ENCODE data around the gene TOPBP1.

Gene TOPBP1

DNA sequence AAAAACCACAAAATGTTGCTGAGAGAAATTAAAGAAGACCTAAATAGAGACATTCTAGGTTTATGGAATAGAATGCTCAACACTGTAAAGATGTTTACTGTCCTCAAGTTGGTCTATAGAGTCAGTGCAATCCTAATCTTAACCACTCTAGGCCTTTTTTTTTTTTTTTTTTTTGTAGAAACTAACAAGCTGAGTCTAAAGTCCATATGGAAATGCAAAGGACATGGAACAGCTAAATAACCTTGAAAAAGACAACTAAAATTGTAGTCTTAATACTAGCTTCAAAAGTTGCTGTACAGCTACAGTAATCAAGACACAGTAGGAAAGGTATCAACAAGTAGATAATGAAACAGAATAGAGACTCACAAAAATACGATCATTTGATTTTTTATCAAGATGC, 55.4 kb downstream of the TOPBP1 start:
- DNase-seq = no peak

- DNase-seq = no peak
These were observed 61.1 kb downstream of the TOPBP1 start for GRCh38 chr3:133600572-133601081.

- no peak for DNase-seq
These were observed 62.5 kb downstream of the TOPBP1 start for GRCh38 chr3:133599280-133599679.

DNA sequence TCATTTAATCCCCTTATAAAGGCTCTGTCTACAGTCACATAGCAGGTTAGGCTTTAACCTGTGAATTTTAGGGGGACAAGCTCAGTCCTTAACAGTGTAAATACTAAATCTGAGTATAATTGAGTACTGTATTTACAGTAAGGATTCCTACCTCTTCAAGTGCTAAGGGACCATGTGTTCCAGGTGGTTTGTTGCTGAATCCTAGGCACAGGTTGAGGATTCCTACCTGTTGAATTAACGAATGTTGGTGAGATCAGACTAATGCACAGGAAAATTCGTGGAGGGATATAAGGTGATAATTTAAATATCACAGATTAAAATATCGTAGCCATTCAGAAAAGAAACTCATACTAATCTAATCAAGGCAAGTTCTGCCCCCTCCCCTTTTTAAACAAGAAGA, 63.3 kb downstream of the TOPBP1 start:
- no peak for DNase-seq

DNA sequence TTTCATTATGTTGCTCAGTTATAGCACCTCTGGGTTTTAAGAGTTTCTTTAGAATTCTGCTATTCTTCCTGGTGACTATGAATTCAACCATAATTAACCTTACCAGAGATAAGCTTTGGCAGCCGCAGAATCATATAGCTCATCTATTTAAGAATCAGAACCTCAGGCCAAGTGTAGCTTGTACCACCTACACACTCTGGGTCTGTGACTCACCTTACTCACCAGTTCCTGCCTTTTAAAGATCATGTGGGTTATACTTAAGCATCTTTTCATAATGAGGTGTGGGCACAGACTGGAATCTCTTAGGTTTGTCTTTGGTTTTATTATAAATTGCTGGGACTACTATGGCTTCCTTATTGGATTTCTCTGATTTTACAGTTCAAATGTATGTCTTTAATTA, 66.4 kb downstream of the TOPBP1 start:
- DNase-seq = no peak

DNA sequence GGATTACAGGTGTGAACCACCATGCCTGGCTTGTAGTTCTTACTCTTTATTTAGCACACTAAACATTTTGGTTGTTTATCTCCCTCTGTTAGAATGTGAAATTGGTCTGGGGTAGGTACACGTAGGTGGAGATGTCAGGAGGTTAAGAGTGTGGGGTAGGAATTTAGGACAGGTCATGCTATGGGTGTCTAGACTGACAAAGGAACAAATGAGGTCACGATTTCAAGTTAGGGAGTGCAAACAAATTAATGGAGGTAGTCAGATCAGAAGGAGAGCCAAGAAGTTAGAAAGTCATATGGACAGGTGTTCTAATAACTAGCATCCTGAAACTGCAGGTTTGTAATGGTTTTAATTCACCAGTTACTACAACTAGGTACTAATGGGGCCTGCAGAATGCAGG, 68.5 kb downstream of the TOPBP1 start:
- DNase-seq = no peak

DNA sequence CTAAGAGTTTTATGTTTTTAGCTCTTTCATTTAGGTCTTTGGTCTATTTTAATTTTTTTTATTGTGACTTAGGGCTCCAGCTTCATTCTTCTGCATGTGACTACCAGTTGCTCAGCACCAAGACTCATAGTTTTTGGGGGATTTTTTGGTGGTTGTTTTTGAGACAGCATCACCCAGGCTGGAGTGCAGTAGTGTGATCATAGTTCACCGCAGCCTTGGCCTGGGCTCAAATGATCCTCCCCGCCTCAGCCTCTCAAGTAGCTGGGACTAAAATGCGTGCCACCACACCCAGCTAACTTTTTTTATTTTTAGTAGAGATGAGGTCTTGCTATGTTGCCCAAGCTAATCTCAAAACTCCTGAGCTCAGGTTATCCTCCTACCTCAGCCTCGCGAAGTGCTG, 68.9 kb downstream of the TOPBP1 start:
- no peak for DNase-seq

DNA sequence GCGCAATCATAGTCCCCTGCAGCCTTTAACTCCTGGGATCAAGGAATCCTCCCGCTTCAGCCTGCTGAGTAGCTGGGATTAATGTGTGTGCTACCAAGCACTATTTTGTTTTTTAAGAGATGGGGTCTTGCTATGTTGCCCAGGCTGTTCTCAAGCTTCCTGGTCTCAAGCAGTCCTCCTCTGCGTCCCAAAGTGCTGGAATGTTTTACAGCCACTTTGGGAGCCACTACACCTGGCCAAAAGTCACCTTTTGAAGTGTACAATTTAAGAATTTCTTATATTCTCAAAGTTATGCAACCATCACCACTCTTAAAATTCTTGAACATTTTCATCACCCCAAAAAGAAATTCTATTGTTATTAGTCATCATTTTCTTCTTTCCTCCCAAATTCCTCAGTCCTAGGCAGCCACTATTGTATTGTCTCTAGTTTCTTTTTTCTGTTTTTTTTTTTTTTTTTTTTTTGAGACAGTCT, 70.4 kb downstream of the TOPBP1 start:
- no peak for DNase-seq

DNA sequence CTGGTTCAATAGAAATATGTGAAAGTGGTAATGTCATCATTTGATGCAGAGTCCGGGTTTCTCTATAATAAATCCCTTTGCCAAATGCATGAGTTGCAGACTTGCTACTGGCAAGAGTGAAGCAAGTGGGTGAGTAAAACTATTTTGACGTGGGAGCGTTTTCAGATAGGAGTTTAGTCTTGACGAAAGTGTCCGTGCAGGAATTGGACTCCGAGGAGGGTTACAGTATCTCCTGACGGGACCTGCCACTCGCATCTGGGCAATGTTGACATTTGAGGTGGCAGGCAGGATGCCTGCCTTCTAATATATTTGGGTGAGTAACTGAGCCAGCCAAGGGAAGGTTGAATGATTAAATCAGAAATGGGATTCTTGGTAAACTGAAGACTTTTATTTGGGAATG, 72.2 kb downstream of the TOPBP1 start:
- no peak for DNase-seq

DNA sequence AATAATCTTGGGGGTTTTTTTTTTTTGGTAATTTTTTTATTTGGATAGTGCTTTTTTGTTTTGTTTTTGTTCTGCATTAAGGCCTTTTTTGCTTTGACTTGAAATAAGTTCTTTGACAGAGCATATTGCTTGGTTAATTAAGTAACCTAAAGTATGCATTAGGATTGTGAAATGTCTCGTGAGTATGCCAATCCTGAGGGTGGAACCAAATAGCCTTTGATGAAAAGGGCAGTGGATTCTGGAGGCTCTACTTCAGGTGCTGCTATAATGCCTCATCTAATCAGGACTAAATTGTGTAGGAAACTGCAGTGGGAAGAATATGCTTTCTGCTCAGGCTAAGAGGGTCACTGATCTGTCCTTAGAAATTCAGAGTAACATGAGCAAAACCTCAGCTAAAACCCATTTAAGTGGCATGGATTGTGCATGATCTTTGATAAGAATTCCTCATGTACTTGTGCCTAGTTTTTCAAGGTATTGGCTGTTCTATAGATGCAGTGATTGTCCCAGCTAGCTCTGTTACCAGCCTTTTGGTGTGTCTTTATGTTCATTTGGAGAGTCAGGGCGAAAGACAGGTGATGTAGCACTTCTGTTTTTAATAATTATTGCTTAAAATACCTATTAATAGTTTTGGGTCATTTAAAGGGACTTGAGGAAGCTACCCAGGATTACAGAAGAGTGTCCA, 72.8 kb downstream of the TOPBP1 start:
- no peak for DNase-seq

- DNase-seq = no peak
These were observed 73.7 kb downstream of the TOPBP1 start for GRCh38 chr3:133588035-133588434.

DNA sequence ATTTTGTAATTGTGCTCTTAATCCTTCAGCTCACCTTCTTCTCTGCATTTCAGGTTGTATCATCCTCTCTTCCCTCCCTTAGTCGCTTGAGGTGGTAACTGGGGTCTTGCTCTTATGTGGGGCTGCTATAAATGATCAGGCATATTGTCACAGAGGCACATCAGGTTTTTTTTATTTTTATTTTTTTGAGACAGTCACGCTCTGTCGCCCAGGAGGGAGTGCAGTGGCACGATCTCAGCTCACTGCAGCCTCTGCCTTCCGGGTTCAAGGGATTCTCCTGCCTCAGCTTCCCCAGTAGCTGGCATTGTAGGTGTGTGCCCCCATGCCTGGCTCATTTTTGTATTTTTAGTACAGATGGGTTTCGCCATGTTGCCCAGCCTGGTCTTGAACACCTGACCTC, 78.3 kb downstream of the TOPBP1 start:
- DNase-seq = no peak

DNA sequence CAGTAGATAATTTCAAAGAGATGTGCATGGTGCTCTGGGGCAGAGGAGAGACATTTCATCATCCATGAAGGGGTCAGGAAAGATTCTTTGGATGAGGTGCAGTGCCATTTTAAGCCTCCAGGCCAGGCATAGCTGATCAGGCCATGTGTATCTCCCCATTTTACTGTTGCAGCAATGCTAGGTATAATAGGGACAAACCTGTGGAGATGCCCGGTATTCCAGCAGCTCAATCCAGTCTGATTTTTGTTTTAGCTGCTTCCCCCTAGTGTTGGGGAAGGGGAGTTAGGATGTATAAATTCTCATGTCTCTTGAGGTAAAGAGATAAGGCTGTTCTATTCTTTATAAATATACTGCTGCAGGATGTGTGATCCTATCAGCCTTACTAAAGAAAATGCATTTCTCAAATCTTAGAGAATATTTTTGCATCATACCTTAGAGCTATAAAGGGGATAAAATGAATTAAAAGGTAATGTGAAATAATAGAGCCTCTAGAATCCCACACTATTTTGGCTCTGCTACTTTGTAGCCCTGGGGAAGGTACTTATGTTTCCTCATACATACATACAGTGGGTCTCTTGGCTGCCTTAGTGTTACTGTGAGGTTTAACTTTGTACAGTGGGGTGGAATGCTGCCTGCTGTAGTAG, 83.1 kb downstream of the TOPBP1 start:
- no peak for DNase-seq

- no peak for DNase-seq
These were observed 85.6 kb downstream of the TOPBP1 start for GRCh38 chr3:133576169-133576568.

- no peak for DNase-seq
These were observed 86.7 kb downstream of the TOPBP1 start for GRCh38 chr3:133575086-133575485.

- no peak for DNase-seq
These were observed 87.4 kb downstream of the TOPBP1 start for GRCh38 chr3:133574260-133574881.

DNA sequence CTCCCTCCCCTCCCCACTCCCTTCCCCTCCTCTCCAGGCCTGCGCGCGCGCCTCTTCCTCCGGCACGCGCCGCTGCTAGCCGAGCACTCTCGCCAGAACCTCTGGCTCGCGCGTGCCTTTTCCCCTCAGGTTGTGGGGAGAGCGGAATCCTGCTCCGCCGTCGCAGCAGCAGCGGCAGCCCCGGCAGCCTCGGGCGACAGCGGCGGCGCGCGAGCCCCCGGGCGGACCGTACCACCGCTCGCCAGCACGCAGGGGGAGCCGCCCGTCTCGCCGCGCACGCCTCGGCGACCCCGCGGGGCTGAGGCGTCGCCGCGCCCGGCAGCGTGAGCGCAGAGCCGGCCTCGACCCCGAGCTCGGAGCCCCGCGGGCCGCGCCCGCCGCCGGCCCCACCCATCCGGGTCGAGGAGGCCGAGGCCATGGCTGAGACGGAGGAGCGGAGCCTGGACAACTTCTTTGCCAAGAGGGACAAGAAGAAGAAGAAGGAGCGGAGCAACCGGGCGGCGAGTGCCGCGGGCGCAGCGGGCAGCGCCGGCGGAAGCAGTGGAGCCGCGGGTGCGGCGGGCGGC, 88.0 kb downstream of the TOPBP1 start, which contains the start of gene CDV3:
Gene CDV3 (plus strand): TSS at position 58 of the 566 bp plus-strand sequence. CDS start 359 bp downstream, at position 417.
- no peak for DNase-seq

DNA sequence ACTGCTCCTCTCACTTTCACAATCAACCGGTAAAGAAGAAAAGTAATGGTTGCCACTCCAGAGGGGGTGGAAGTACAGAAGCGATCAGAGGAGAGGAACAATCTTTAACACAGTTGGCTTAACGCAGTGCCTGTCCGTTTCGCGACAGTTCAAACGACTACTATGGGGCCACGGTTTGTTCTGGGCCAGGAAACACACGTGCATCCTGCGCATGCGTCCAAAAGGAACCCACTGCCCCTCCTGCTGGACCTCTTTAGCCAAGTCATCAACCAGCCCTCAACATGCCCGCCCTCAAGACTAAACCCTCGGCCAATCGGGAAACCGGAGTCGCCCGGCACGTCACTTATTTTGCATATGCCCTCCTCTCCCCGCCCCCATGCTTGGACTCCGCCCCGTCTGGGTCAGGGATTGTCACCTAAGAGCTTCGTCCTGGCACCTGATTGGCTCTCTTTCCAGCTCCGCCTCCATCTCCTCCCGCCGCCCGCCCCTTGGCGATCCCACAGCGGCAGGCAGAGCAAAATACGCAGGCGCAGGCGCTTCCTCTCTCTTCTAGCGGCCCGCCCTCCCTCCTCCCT, 88.6 kb downstream of the TOPBP1 start:
- no peak for DNase-seq

DNA sequence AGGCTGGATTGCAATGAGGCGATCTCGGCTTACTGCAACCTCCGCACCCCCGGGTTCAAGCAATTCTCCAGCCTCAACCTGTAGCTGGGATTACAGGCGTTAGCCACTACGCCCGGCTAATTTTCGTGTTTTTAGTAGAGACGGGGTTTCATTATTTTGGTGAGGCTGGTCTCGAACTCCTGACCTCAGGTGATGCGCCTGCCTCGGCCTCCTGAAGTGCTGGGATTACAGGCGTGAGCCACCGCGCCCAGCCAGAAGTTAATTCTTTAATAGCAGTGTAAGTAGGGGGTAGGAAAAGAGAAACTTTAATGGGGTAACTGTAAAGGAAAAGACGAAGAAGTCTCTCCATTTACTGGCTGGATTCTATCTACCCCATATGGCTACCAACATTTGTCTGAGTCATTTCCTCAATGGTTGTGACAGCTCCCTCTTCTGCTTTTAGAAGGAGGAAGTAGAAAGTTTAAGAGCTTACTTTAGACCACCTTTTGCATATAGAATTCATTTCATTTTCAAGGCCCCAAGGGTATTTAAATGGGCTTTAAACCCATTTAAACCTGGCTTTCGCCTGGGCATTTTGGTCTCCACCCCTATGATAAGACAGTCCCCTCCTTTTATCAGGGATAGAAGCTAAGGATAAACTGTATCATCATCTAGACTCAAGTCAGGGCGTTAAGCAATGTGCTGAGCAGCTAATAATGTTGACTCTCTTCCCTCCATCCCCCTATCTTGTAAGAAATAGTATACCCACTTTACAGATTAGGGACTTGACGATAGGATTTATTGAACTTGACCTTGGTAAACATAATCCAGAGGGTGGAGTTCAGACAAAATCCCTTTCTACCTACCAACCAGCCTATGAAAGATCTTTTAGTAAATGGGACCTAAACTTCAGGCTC, 89.3 kb downstream of the TOPBP1 start:
- no peak for DNase-seq

GRCh38 chr3:133570937-133571320, 90.8 kb downstream of the TOPBP1 start:
- DNase-seq = no peak

- DNase-seq = no peak
These were observed 91.4 kb downstream of the TOPBP1 start for GRCh38 chr3:133570139-133570936.
